Smooth muscle cell of the brain vasculature (primary cell): ENCODE data around the gene DIP2C.
"Not testable (repeated sequence)": the region's sequence is repeated elsewhere in the genome, so short reads cannot be mapped to it uniquely, and the experiment has no call there.

Experiments used
- DNase-seq: peaks from one replicate; pipeline ENCODE4 v3.0.0-alpha.2; 2012; ENCODE audit warnings: low read depth, low spot score

Gene DIP2C

GRCh38 chr10:660970-661596 lies 28.4 kb downstream of the DIP2C start:
- DNase-seq: no peak

- DNase-seq: no peak
Observed at GRCh38 chr10:660413-660969, 29.0 kb downstream of the DIP2C start.

GRCh38 chr10:659688-660141 lies 29.8 kb downstream of the DIP2C start:
- no peak for DNase-seq

- DNase-seq: not testable (repeated sequence)
Observed at GRCh38 chr10:657816-658350, 31.6 kb downstream of the DIP2C start.

GRCh38 chr10:656883-657282 lies 32.6 kb downstream of the DIP2C start:
- no peak for DNase-seq

GRCh38 chr10:655184-655583 lies 34.3 kb downstream of the DIP2C start:
- DNase-seq: no peak

GRCh38 chr10:654647-654996 lies 34.8 kb downstream of the DIP2C start:
- DNase-seq: no peak

- no peak for DNase-seq
Observed at GRCh38 chr10:653991-654646, 35.3 kb downstream of the DIP2C start.

GRCh38 chr10:652832-653459 lies 36.5 kb downstream of the DIP2C start:
- not testable (repeated sequence) for DNase-seq

GRCh38 chr10:652233-652632 lies 37.2 kb downstream of the DIP2C start:
- DNase-seq: no peak

- DNase-seq: no peak
Observed at GRCh38 chr10:651692-652091, 37.8 kb downstream of the DIP2C start.

GRCh38 chr10:650886-651615 lies 38.4 kb downstream of the DIP2C start:
- no peak for DNase-seq

GRCh38 chr10:650441-650851 lies 39.0 kb downstream of the DIP2C start:
- no peak for DNase-seq

- DNase-seq: no peak
Observed at GRCh38 chr10:649798-650440, 39.5 kb downstream of the DIP2C start.

- DNase-seq: no peak
Observed at GRCh38 chr10:649445-649797, 40.0 kb downstream of the DIP2C start.

GRCh38 chr10:647019-647418 lies 42.4 kb downstream of the DIP2C start:
- not testable (repeated sequence) for DNase-seq

- no peak for DNase-seq
Observed at GRCh38 chr10:646118-646524, 43.3 kb downstream of the DIP2C start.

- DNase-seq: no peak
Observed at GRCh38 chr10:644943-645334, 44.5 kb downstream of the DIP2C start.

- DNase-seq: no peak
Observed at GRCh38 chr10:644076-644942, 45.2 kb downstream of the DIP2C start.

- no peak for DNase-seq
Observed at GRCh38 chr10:642186-642890, 47.1 kb downstream of the DIP2C start.
